Ishikawa (cell line): ENCODE data around the gene TRPC4AP.

ENCODE experiments used
- CEBPB ChIP-seq: IDR thresholded peaks from 2 replicates; pipeline ENCODE4 v1.6.1; 2012
- EGR1 ChIP-seq: IDR thresholded peaks from 2 replicates; pipeline ENCODE4 v1.6.1; 2012
- EP300 ChIP-seq: IDR thresholded peaks from 2 replicates; pipeline ENCODE4 v1.6.1; 2012; ENCODE audit warnings: borderline replicate concordance
- FOXM1 ChIP-seq: IDR thresholded peaks from 2 replicates; pipeline ENCODE4 v1.6.1; 2012; ENCODE audit warnings: low read depth, borderline replicate concordance
- TAF1 ChIP-seq: IDR thresholded peaks from 2 replicates; pipeline ENCODE4 v1.6.1; 2012; ENCODE audit warnings: low read depth, mild to moderate bottlenecking
- TCF12 ChIP-seq: IDR thresholded peaks from 2 replicates; pipeline ENCODE4 v1.6.1; 2012; ENCODE audit warnings: low read depth
- YY1 ChIP-seq: IDR thresholded peaks from 2 replicates; pipeline ENCODE4 v1.6.1; 2012; ENCODE audit warnings: low read depth
- ZBTB7A ChIP-seq: IDR thresholded peaks from 2 replicates; pipeline ENCODE4 v1.6.1; 2012; ENCODE audit warnings: low read depth
- TF ChIP-seq, protein P1 (sequence below): IDR thresholded peaks from 2 replicates; pipeline ENCODE4 v1.6.1; 2012
- TF ChIP-seq, protein P2 (sequence below): IDR thresholded peaks from 2 replicates; pipeline ENCODE4 v1.6.1; 2012; ENCODE audit warnings: low read depth, mild to moderate bottlenecking

DNA sequence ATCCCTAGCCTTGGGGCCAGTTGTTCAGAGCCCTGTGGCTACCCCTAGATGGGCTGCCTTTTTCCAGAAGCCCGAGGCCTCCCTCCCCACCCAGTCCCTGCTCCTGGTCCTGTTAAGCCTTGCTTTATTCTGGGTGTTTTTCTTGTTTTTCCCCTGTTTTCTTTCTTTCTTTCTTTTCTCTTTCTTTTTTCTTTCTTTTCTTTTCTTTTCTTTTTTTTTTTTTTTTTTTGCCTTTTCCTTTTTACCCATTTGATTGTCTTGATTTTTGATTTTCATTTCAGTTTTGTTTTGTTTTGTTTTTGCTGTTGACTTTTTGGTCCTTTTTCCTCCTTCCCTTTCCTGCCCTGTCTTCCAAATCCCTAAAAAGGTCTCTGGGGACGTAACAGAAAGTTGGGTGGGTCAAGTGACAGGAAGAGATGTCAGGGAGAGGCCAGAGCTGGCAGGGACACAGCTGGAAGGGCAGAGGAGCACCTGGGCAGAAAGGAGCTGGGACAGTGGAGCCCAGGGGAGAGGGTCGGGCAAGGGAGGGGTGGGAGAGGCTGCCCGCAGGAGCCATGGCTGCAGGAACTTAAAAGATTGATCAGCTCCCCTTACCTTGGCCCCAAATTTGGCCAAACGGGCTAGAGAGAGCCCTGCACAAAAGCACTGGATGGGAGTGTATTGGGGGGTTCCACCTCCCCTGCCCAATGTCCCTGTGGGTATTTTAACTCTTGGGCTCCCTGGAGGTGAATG, 109.4 kb downstream of the TRPC4AP start:
- no peak for TF ChIP-seq CEBPB
- TF ChIP-seq TAF1 = no peak
- no peak for TF ChIP-seq EP300
- no peak for TF ChIP-seq FOXM1
- TF ChIP-seq, protein P1, sequence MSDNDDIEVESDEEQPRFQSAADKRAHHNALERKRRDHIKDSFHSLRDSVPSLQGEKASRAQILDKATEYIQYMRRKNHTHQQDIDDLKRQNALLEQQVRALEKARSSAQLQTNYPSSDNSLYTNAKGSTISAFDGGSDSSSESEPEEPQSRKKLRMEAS = no peak
- no peak for TF ChIP-seq EGR1
- no peak for TF ChIP-seq ZBTB7A
- TF ChIP-seq TCF12 = no peak
- TF ChIP-seq, protein P2, sequence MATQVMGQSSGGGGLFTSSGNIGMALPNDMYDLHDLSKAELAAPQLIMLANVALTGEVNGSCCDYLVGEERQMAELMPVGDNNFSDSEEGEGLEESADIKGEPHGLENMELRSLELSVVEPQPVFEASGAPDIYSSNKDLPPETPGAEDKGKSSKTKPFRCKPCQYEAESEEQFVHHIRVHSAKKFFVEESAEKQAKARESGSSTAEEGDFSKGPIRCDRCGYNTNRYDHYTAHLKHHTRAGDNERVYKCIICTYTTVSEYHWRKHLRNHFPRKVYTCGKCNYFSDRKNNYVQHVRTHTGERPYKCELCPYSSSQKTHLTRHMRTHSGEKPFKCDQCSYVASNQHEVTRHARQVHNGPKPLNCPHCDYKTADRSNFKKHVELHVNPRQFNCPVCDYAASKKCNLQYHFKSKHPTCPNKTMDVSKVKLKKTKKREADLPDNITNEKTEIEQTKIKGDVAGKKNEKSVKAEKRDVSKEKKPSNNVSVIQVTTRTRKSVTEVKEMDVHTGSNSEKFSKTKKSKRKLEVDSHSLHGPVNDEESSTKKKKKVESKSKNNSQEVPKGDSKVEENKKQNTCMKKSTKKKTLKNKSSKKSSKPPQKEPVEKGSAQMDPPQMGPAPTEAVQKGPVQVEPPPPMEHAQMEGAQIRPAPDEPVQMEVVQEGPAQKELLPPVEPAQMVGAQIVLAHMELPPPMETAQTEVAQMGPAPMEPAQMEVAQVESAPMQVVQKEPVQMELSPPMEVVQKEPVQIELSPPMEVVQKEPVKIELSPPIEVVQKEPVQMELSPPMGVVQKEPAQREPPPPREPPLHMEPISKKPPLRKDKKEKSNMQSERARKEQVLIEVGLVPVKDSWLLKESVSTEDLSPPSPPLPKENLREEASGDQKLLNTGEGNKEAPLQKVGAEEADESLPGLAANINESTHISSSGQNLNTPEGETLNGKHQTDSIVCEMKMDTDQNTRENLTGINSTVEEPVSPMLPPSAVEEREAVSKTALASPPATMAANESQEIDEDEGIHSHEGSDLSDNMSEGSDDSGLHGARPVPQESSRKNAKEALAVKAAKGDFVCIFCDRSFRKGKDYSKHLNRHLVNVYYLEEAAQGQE = no peak
- TF ChIP-seq YY1 = no peak
